KBM-7 (cell line): ENCODE results near the gene LCN10.
A peak's percentile ranks its signal among the peaks of the same experiment; 100 is the strongest.

Source experiments
- DNase-seq: peaks from one replicate; pipeline ENCODE4 v3.0.0-alpha.2; 2015
- in situ Hi-C: fragments of 300-500 bp; cut with MboI; formaldehyde crosslinking; loops from 2 replicates; pipeline ENCODE4 v1.14.3; 2020; ENCODE audit warnings: low sequenced_read_pairs, low pct_unique_long_range_greater_than_20kb, mixed read lengths

Gene LCN10

DNA sequence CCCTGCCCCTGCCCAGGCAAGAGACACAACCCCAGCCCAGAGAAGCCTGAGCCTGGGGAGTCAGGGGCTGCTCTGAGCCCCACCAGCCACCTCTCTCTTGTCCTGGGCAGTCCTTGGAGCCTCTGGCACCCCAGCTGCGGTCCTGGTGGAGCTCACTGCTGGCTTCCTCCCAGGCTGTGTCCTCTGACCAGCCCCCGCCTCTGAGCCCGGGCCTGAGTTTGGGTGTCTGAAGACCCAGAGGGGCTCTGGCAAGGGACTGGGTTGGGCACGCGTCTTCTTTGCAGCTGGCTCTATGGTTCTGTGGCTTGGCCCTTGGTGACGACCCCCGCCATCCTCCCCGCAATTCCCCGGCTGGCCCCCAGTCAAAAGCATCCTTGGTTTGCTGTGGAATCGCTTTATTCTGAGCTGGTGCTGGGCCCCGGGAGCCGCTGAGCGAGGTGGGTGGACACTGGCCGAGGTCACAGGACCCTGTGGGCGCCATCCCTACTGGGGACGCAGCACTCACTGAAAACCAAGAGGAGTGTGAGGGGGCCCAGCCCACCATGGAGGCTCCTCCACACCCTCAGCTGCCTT is 985 bp upstream of the LCN10 start:
- in situ Hi-C loops: no loop called here

DNA sequence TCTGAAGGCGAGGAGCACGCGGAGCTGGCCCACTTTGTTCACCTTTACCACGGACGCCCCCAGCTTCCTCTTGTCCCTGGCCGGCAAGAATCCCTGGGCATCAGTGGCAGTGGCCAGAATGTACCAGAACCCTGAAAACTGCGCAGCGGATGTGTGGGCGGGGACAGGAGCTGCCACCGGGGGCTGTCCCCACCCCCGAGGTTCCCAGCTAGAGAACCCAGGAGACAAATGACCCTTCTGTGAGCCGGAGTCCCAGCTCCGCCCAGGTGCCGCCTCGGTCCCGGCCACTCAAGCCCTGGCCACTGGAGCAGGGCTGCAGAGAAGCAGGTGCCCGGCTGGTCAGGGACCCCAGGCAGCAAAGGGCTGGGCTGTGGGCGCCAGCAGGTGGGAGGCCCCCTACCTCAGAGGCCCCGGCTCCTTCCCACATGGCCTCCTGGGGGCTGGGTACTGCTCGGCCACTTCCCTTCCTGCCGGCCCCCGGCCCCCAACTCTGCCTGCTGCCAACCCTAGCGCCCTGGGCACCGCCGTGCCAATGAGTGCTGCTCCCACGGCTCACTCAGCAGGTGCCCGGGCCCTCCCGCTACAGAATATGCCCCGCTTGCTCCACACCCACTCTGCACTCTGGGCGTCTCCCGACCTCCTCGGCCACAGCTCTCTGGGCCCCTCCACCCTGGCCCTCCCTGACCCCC is 713 bp downstream of the LCN10 start:
- no peak for DNase-seq
- in situ Hi-C loops: no loop called here

More for the DNA sequence above, 985 bp upstream of the LCN10 start:
- no peak for DNase-seq

DNA sequence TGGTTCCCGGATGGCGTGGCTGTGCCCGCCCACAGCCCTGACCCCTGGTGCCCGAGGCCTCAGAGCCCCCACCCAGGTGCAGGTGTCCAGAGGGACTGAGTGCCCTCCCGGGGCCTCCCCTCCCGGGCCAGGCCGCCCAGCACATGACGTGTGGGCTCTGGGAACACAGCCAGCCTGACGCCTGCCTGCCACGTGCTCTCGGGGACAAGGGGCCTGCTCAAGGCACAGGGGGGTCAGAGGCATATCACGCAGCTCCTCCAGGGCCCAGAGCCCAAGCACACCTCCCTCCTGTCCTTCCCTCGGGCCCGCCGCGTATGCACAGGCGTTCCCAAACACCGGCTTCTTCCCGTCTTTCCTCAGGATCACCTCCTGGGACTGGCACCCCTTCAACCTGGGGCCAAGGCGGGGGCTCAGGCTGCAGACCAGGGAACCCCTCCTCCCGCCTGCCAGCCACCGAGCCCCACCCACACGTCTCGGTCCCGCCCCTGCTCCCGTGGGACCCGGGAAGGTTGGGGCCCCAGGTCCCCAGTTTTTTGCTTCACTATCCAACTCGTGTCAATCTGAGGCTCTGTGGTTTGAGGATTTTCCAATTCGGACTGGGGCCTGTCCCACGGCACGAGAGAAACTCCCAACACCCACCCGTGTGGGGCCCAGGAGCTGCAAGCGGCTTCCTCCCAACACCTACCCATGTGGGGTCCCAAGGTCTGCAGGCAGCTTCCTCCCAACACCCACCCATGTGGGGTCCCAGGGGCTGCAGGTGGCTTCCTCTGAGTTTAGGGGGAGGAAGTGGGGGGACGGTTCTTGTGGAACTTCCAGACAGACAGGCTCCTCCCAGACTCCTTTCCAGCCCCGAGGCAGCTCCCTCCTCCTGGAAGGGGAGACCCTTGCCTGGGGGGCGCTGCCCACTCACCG is 1.5 kb downstream of the LCN10 start:
- in situ Hi-C loops: no loop called here
- DNase-seq: no peak

DNA sequence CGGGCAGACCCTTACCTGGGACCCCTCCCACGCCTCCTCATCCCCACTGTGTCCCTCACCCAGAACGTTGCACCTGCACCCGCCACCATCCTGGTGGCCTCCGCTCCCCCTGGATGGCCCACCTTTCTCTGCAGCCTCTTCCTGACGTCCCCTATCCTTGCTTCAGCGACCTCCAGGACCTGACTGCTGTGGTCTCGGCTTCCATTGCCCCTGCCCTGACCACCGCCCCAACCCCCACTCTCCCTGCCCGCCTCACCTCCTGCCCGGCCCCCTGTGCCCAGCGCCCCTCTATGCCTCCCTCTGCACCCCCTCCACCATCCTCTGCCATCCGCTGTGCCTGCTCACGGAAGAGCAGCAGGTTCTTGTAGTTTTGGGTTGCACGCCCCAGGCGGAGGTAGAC is 2.2 kb downstream of the LCN10 start:
- no peak for DNase-seq
- in situ Hi-C loops: no loop called here

DNA sequence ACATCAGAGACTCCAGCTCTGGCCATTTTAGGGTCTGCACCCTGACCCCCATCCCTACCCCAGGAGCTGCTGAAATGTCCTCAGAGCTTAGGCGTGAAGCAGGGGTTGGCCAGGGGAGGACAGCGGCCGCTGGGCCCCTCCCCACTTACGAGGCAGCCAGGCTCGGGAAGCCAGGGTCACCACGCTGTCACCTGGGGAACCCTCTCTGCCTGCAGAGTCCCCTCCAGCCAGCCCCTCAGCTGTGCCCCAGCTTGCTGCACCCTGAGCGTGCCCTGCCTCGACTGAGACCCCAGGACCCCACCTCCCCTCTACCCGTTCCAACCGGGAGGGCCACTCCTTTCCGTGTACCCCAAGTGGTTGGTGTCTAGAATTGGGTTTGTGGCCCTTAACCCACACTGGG is 2.7 kb downstream of the LCN10 start:
- DNase-seq: no peak
- in situ Hi-C loops: no loop called here

DNA sequence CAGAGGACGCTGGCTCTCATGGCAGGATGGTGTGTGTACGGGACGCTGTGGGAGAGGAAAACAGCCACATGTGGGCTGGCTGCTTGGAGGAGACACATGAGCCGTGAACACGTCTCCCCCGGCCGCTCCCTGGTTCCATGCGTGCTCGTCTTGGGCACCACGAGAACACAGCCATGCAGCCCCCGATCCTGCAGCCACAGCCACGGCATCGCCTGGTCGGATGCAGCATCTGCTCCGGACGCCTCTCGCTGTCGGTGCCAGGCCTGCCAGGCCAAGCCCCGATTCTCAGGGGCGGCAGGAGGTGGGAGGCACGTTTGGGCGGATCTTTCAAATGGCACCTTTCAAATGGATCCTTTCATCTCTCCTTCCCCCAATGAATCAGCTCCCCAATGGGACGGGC is 3.2 kb downstream of the LCN10 start:
- in situ Hi-C loops: no loop called here
- DNase-seq: no peak

DNA sequence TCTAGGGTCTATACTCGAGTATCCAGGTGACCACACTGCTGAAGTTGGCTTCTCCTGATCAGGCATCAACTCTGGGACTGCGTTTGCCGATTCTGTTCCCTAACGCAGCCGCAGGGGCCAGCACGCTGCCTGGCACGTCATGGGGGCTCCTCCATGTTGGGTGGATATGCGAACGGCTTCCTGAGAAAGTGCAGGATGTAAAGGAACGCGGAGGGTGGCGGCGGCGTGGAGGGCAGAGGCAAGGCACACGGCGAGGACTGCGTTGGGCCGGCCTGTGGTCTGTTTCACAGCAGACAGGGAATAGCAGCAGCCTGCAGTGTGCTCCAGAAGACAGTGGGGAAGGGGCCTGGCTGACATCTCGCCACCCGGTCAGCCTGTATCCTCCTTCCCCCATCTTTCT is 3.8 kb downstream of the LCN10 start:
- no peak for DNase-seq
- in situ Hi-C loops: no loop called here

DNA sequence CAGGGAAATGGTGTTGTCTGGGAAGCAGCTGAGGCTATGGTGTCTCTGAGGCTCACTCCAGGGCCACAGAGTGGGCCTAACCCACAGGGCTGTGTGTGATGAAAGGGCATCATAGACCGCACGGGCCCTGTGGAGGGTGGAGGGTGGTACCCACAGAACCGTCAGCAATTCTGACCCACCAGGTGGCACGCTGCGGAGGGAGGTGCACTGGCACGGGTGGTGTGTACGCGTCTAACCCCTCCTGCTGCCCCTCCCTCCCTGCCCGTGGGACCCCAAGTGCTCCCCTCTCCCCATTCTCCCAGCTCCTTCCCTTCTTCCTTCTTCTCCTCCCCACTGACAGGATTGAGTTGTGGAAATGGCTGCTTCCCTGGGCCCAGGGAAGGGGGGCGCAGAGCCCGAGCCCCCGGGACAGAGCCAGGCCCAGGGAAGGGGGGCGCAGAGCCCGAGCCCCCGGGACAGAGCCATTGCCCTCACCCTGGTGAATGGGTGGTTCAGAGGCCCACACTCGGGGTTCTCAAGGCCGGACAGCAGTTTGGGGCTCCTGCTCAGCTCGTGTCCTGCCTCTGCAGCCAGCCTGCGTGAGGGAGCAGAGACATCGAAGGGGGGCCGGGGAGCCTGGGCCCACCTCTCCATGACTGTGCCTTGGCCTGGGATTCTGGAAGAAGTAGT is 6.8 kb downstream of the LCN10 start:
- in situ Hi-C loops: no loop called here
- DNase-seq: no peak

DNA sequence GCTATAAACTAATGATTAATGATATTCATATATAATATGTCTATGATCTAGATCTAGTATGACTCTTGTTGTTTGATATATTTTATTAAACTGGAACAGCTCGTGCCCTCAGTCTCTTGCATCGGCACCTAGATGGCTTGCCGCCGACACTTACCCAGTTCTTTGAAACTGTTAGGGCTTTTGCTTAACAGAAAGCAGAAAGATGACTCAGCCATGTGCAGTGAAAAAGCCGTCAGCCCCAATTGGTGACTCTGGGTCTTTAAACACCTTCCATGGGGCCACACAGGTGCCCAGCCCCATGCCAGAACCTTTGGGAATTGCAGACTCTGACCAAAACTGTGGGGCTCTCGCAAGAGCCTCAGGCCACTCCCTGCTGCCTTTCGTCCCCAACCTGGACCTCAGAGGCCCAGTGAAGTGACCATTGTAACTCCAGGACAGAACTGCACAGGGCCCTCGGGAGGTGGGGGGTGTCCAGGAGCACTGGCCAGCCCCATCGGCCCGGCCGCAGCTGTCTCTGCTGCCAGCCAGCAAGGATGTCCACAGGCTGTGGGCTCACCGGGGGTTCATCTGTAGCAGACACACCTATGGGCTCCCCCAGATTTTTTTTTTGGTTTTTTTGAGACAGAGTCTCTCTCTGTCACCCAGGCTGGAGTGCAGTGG is 7.8 kb downstream of the LCN10 start:
- in situ Hi-C loops: no loop called here
- no peak for DNase-seq

DNA sequence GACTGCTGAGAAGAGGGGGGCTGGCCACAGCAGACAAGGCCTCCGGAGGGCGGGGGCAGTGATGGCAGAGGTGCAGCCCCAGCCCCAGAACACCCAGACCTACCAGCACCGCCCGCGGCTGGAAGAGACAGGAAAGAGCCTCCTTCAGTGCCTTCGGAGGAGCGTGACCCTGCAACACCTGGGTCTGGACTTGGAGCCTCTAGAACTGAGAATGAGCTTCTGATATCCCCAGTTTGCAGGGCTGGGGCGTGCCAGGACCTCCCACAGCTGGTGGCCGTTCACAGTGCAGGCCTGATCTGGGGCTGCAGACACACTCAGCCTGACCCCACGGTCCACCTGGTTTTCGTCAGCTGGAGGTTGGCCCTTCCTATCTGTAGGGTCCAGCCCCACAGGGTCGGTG is 9.1 kb downstream of the LCN10 start:
- DNase-seq: no peak
- in situ Hi-C loops: no loop called here

DNA sequence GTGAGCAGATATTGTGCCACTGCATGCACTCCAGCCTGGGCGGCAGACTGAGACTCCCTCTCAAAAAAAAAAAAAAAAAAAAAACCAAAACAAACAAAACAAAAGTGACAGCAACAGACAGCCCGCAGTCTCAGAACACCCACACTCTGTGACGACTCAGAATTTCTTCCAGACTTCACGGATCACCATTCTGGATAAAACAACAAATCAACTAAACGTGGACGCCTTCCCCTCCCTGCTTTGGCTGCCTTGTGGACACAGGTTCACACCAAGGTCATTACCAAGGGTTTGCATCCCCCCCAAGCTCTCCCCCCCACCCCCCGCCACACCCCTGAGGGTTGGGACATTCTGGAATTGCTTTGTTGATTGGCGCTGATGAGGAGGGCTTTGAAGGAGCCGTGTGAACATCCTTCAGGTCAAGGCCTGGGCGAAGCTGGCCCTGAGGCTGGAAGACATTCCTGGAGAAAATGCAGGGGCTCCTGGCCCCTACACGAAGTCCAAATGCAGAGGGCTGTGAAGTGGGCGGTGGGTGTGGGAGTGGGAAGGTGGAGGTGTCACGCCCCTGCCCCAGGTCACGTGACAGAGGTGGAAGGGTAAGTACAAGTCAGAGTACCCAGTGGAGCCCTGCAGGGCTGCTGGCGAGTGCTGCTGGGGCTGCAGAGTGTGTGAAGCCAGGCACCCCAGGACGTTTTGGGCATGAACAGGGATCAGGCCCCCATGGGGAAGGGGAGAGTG is 10.1 kb downstream of the LCN10 start:
- DNase-seq: no peak
- in situ Hi-C loops: no loop called here

DNA sequence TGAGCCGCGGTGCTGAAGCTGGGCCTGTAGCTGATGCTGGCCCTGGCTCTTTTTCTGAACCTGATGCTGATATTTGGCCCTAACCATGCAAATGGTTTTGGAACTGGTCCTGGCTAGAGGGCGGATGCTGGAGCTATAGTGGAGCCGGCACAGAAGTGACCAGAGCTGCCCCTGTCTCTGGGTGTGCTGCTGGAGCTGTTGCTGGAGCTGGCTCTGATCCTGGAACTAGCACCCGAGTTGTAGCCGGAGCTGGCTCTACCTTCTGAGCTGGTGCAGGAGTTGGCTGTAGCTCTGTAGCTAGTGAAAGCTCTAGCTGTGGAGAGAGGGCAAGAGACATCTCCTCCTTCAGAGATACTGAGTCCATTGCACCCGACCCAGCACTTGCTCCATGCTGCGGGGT is 12.8 kb downstream of the LCN10 start:
- in situ Hi-C loops: no loop called here
- no peak for DNase-seq

DNA sequence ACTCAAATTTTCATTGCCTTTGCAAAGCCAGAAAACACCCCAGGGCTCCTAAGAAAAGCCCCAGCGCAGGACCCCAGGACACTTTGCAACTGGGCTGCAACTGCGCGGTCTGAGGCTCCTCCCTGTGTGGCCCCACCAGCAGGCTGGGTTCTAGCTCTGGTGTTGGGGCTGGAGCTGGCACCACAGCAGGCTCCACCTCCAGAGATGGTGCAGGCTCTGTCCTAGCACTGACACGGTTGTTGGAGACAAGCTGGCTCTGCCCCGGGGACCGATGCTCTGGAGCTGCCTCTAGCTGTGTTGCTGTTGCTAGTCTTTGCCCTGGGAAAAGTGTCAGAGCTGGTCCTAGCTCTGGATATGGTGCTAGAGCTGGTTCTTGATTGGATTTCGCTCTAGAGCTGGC is 13.6 kb downstream of the LCN10 start:
- in situ Hi-C loops: no loop called here

DNA sequence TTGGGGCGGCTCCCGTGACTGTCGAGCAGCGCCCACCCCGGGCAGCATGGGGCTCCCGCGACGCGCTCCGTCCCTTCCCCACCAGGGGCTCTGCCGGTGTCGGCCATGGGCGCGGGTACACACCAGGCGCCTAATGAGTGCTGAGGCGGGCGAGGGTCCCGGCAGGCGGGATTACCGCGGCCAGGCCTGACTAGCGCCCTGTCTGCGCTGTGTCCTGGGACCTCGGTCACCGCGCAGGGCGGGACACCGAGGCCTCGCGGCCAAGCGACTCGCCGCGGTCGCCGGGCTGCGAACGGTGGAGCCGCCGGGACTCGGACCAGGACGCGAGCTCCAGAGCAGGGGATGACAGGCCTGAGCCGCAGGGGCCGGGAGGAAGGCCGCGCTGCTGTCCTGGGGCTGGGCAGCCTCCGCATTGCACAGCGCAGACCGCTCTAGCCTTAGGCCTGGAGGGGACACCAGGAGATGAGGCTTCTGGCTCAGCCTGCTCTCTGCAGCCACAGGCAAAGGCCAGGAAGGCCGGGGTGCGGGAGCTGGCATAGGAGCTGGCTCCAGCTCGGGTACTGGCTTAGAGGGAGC is 14.1 kb downstream of the LCN10 start:
- no peak for DNase-seq
- in situ Hi-C loops: no loop called here

More for the DNA sequence above, 13.6 kb downstream of the LCN10 start:
- peak; percentile 52 for DNase-seq

DNA sequence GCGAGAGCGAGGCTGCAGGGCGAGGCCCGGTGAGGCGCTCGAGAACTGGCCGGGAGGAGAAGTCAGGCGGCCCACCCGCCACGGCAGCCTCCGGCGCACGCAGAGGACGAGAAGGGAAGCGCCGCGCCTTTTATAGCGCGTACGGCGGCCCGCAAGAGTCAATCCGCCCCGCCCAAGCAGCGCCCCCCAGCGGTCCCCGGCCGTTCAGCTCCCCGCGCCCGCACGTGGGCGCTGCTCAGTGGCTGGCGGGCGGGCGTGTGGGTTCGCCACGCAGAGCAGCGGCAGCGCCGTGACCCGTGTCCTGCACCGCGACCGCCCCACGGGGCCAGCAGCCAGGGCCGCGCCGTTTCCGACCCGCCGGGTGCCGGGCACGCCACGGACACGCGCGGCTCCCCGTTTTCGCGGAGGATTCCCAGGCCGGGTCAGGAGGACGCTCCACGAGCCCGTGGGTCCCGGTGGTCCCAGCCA is 14.6 kb downstream of the LCN10 start:
- in situ Hi-C loops: no loop called here
- DNase-seq: peak; percentile 87

DNA sequence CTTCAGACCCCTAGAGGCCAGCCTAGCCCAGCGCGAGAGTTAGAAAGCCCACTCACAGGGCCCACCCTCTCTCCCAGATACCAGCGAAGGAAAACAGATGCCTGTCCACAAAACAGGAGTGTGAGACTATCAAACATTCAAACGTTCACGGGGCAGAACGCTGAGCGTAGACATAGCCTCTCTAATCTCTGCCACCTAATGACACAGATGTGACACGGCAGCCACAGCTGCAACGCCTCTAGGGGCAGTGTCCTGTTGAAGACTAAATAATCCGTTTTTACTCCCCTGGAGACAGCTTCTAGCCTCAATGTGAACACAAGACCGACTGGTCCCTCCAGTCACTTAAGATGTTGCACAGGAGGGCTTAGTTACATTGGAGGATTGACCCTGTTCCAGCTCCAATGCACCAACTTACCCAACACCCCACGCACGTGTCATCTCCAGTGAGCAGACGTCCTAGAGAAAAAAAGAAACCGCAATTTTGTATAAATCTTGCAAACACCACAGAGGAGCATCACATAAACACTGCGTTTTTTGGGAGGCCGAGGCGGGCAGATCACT is 16.0 kb downstream of the LCN10 start:
- peak; percentile 72 for DNase-seq
- in situ Hi-C loops: no loop called here

DNA sequence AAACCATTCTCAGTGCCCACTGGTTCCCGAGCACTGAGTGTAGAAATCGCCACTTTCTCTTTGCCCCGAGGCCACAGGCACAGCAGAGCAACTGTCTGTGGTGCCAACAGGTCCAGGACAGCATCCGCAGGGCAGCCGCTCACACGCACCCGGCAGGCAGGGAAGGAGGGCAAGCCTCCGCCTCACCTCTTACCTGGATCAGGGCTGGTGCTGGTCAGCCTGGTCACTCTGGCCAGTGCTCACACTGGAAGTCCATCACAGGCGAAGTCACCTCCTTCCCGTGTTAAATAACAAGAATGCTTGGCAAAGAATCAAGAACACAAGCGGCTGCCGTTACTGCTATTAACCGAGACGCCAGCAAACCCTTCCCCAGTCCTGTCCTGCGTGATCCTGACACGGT is 16.6 kb downstream of the LCN10 start:
- DNase-seq: no peak
- in situ Hi-C loops: no loop called here

DNA sequence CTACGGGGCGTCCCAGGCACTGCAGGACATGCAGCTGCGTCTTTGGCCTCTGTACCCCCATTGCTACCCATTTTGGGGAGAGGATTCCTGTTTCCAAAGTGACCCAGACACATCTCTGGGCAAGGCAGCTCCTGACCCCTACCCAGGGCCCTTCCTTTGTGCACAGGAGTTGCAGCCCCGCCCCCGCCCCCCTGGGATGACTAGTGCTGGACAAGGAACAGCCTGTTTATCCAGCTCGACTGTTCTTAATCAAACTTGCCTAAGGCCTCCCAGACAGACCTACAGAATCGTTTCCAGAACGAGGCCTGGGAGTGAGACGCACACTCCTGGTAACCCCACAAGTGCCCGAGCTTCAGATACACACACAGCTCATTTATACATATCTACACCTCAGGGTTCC is 17.1 kb downstream of the LCN10 start:
- in situ Hi-C loops: no loop called here
- DNase-seq: no peak
